GM18502 (cell line): ENCODE measurements around the gene CYP3A5.
A peak's percentile ranks its signal among the peaks of the same experiment; 100 is the strongest.

Experiments used
- ATAC-seq: cut with Tn5 transposase; IDR thresholded peaks from one replicate; pipeline ENCODE4 v1.9.1; 2021; ENCODE audit warnings: mild to moderate bottlenecking; ENCODE audit not compliant: unreplicated experiment, poor library complexity

Gene CYP3A5

GRCh38 chr7:99617192-99617781, 62.5 kb downstream of the CYP3A5 start:
- no peak for ATAC-seq

- ATAC-seq: peak; percentile 95
Measured at GRCh38 chr7:99616359-99617191, 63.2 kb downstream of the CYP3A5 start, which contains the start of gene ZSCAN25. Gene ZSCAN25 (plus strand): TSS chr7:99616946. CDS start chr7:99619607, 2,661 bp downstream.

GRCh38 chr7:99615989-99616358, 63.8 kb downstream of the CYP3A5 start:
- no peak for ATAC-seq

- ATAC-seq: no peak
Measured at GRCh38 chr7:99614495-99614894, 65.3 kb downstream of the CYP3A5 start.

- no peak for ATAC-seq
Measured at GRCh38 chr7:99607548-99607947, 72.2 kb downstream of the CYP3A5 start.

- no peak for ATAC-seq
Measured at GRCh38 chr7:99606531-99606930, 73.3 kb downstream of the CYP3A5 start.

GRCh38 chr7:99605527-99605926, 74.3 kb downstream of the CYP3A5 start:
- no peak for ATAC-seq

- no peak for ATAC-seq
Measured at GRCh38 chr7:99601656-99602310, 78.0 kb downstream of the CYP3A5 start.

- no peak for ATAC-seq
Measured at GRCh38 chr7:99599836-99600235, 80.0 kb downstream of the CYP3A5 start.
